ENCODE measurements around the gene TENT4A.
A peak's percentile ranks its signal among the peaks of the same experiment; 100 is the strongest.
"Not testable (repeated sequence)": the region's sequence is repeated elsewhere in the genome, so short reads cannot be mapped to it uniquely, and the experiment has no call there.

TENT4A gene

DNA sequence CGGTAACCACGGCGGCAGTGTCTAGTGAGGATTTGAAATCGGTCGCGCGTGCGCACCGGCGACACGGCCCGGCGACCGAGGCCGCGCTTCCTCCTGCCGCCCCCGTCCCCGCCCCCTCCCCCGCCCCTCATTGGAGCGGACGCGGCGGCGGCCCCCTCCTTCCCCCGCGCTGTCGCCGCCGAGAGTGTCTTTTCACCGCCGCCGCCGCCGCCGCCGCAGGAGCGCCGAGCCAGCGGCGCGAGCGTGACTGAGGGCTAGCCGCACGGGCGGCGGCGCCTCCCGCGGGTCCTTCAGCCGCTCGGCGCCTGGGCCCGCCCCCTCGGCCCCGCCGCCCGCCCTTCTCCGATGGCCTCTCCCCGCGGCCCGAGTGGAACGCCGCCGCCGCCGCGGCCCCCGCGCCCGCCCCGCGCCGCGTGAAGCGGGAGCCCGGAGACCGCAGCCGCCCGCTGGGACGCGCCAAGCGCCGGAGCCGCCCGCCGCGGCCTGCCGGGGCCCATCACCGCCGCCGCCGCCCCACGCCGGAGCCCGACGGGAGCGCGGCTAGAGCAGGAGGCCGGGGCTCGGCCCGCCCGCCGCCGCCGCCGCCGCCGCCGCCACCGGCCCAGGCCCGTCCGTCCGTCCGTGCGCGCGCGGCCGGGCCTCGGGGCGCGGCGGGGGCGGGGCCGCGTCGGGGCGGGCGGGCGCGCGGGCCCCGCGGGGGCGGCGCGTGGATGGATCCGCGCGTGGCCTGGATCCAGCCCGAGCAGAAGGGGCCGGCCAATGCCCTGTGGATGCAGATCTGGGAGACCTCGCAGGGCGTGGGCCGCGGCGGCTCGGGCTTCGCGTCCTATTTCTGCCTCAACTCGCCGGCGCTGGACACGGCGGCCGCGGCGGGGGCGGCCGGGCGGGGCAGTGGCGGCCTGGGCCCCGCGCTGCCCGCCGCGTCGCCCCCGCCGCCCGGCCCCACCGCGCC lies at the start of gene TENT4A:
TSS of gene TENT4A (plus strand) at position 159 of the 952 bp plus-strand sequence. CDS start at position 711, 552 bp downstream.
- DNase-seq = peak; percentile 52

- no peak for DNase-seq
These were observed 46.5 kb upstream of the TENT4A start for GRCh38 chr5:6666762-6667161.

DNA sequence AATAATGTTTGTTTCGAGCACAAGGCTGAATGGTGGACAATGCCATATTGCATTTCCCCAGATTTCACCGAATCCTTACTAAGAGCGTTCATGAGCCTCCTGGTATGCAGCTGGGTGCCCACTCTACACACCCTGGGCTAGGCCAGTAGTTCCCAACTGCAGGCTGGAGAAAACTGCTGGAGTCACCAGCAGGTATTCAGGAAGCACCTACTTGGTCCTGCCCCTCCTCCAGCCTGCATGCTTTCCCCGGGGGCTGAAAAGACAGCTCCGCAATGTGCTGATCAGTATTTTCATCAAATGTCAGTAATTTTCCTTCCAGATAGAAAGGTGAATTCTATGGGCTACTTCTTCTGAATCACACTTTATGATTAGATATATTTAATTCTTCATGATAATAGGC lies 45.6 kb upstream of the TENT4A start:
- no peak for DNase-seq

DNA sequence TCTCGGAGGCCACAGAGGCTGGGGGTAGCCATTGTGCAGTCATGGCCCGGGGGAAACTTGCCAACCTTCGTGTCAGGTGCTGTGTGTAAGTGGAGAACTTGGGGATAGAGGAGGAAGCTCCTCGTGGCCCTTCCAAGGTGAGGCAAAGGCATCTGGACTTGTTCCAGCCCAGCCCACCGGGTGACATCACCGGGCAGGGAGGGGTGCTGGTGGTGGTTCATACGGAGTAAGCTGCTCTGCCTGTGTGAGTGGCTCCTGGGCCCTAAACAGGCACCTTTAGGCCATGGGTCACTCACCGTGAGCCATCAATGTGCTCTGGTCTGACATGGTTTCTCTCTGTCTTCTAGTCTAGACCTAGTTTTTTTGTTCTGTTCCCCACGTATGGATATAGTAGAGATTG lies 44.5 kb upstream of the TENT4A start:
- DNase-seq = not testable (repeated sequence)

- no peak for DNase-seq
These were observed 40.2 kb upstream of the TENT4A start for GRCh38 chr5:6673031-6673430.

GRCh38 chr5:6673963-6674362 lies 39.3 kb upstream of the TENT4A start:
- no peak for DNase-seq

DNA sequence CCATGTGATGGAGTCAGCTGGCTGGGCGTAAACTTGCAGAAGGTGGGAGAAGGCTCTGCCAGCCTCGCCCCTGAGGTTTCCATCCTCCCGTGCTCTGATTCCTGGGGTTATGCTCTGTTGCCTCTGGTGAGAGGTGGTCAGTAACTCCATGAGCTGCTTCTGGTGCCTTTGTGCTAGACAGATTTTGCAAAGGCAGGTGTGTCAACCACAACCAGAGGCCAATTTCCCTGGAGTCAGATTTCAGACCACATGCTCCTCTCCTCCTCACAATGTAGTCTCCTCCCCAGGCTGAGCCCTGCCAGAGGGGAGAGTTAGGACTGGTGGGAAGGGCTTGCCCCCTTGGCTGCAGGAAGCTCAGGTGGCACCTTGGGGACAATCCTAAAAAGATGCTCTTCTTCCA lies 38.8 kb upstream of the TENT4A start:
- DNase-seq = no peak

DNA sequence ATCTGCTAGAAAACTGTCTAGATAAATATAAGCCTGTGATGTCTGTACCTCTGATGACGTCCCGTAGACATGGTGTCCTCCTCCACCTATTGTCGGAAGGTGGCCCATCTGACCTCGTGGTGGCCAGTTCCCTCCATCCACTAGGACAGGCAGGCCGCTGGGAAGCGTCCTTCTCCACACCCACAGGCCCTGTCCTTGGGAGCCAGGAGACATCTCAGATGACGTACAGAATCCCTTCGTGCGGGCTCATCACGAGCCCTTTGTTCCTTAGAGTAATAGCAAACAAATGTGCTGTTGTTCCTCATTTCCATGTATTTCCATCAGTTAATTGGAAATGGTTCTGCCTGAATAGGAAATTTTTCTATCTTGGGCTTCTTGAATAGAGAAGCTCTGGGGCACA lies 38.3 kb upstream of the TENT4A start:
- no peak for DNase-seq

DNA sequence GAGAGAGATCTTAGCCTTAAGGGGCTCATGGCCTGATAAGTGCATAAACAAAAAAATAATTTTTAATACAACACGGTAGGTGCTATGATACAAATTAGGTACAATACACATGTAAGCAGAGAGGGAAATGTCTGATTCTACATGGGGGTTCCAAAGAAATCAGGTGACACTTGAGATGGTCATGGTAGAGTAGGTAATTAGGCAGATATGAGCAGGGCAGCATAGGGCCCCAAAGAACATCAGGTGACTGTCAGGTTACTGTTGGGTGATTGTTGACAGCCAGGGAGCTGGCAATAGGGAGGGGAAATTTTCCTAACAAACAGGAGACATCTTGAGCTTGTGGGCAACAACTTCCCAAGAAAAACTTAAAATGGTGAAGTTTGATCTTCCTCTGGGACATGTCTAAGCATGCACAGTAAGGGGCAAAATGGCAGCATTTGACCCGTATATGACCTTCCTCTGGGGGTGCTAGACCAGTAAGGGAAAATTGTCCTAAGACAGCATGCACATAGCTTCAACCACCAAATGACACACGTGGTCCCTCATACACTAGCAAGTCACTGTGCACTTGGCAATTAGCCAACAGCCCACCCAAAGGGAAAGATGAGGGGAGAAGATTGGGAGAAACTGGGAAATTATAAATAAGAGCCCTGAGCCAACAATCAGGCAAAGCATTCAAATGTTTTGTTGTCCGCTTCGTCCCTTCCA lies 37.3 kb upstream of the TENT4A start:
- DNase-seq = no peak

DNA sequence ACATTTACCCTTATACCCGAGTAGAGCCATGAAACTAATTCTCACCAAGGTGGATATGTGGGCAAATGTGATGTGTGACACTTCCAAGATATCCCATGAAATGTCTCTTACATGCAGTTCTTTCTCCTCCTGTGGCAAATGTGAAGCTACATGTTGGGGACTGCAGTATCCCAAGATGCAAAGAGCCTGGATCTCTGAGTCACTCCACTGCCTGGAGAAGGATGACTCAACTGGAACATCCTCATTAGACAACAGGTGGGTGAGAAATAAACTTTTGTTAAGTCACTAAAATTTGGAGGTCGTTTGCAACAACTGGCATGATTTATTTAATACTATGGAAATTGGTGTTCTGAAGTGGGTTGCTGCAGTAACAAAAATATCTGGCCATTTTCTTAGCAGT lies 36.5 kb upstream of the TENT4A start:
- no peak for DNase-seq

- DNase-seq = no peak
These were observed 34.8 kb upstream of the TENT4A start for GRCh38 chr5:6678385-6678784.

DNA sequence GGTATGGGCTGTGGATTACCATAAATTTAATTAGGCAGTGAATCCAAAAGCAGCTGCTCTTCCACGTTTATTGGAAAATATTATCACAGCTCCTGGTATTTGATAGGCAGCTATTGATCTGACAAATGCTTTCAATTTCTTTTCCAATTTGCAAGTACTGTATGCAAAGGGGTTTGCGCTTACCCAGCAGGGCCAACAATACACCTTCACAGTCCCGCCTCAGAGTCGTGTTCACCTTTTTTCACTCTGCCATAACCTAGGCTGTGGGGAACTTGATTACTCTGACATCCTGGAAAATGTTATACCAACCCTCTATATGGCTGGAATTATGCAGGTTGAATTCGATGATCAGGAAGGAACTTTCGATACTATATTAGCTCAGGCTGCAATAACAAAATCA lies 32.3 kb upstream of the TENT4A start:
- no peak for DNase-seq

DNA sequence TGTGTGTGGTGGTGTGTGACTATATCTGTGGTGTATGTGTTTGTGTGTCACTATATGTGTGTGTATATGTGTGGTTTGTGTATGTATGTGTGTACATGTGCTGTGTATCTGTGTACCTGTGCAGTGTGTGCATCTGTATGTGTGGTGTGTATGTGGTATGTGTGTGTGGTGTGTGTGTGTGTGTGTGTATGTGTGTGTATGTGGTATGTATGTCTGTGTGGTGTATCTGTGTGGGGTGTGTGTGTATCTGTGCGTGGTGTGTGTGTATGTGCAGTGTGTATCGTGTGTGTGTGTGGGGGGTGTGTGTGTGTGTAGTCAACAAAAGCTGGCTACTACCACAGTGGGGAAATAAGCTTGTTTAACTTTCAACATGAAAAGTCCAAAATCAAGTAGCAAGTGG lies 31.6 kb upstream of the TENT4A start:
- no peak for DNase-seq

GRCh38 chr5:6682239-6682638 lies 31.0 kb upstream of the TENT4A start:
- no peak for DNase-seq

- DNase-seq = no peak
These were observed 30.0 kb upstream of the TENT4A start for GRCh38 chr5:6683241-6683640.

DNA sequence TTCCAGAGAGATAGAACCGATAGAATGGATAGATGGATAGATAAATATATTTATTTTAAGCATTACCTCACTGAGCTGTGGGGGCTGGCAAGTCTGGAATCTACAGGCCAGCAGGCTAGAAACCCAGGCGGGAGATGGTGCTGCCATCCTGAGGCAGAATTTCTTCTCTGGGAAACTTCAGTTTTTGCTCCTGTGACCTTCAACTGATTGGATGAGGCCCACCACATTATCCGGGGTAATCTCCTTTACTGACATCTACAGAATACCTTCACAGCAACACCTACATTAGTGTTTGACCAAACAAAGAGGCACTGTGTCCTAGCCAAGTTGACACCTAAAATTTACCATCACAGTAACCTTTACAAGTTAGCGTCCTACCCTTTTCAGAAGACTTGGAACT lies 29.2 kb upstream of the TENT4A start:
- no peak for DNase-seq

- DNase-seq = no peak
These were observed 26.7 kb upstream of the TENT4A start for GRCh38 chr5:6686501-6686900.

DNA sequence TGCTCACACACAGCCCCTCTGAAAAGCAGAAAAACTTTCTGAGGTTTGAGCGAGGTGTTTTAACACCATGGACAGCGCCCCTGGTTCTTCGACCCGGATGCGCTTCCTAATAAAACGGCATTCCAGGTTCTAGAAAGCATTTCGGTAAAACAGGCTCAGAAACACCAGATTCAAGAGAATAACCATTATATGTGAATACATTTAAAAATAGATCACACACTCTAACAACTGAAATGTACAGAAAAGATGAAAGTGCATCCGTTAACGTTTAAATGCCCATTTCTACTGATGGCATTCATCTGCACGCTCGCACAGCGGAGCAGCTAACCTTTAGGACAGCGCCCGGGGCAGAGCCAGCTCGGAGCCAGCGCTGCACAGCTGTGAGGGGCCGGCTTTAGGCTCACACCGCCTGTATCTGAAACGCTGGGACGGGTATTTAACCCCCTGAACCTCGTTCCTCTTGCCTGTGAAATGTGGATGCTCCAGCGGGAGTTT lies 26.3 kb upstream of the TENT4A start:
- DNase-seq = peak; percentile 60

- no peak for DNase-seq
These were observed 25.7 kb upstream of the TENT4A start for GRCh38 chr5:6687505-6687904.

DNA sequence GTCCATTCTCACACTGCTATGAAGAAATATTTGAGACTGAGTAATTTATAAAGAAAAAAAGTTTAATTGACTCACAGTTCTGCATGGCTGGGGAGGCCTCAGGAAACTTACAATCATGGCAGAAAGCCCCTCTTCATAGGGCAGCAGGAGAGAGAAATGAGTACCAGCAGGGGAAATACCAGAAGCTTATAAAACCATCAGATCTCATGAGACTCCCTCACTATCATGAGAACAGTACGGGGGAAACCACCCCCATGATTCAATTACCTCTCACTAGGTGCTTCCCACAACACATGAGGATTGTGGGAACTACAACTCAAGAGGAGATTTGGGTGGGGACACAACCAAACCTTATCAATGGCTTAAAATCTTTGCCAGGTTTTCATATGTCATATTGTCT lies 20.3 kb upstream of the TENT4A start:
- DNase-seq = no peak

DNA sequence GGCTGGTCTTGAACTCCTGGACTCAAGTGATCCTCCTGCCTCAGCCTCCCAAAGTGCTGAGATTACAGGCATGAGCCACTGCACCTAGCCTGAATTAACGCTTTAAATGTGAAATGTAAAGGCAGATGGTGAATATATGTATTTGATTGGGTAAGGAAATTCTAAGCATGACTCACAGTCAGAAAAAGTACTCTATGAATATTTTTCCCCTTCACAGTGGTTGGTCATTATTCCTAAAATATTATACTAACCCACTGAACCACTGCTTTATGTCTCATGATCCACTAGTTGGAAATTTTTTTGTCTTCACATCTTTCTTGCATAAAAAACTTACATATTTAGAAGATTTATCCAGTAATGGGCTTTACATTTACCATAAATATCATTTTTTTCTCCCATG lies 14.5 kb upstream of the TENT4A start:
- DNase-seq = no peak

- DNase-seq = no peak
These were observed 13.9 kb upstream of the TENT4A start for GRCh38 chr5:6699357-6699756.

- no peak for DNase-seq
These were observed 13.1 kb upstream of the TENT4A start for GRCh38 chr5:6700074-6700684.
